ENCODE measurements around the gene UBE2H. TPM values are rescaled to one million over a fixed set of nuclear protein-coding genes. Genes with fewer than 3 reads are reported as not detected.

Gene UBE2H
- total and polyA plus RNA-seq, 10 of the 15 experiments (the other 5 are each of a cell fraction or from before 2014, with no cell fraction given): 15.6 to 75.5 (median 32.8) TPM

DNA sequence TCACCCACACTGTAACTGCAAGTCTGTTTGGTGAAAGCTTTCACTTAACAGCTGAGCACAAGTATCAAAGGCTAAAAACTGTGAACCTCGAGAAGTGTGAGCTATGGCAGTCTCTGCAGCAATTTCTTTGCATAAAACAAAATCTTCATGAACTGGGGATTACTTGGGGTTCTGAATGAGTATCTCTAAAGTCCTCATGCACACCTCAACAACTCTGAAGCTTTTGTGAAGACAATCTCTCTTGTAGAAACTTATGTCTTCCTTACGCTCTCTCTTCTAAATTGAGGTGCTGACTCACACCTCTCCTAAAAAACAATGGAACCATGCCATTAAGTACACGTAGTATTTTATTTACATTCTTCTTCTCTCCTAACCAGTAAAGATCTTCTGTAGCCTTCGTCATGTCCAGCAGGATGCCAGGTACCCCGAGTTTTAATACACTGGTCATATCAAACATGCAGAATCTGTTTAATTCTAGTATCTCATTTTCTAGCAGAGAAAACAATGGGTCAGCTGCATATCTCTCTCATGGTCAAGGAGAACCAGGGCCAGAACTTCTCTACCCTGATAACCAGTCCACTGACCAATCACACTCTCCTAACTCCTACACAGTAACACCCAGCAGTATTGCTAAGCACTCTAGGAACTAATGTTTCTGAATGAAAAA, 76.9 kb downstream of the UBE2H start:
- H4K20me1 ChIP-seq (ENCODE audit: control insufficient read depth, insufficient read depth): no peaks in the 10 kb centered on the region
- ChIA-PET CTCF (interaction anchor here (3.3 kb wide), 1 partner anchor 46 kb away, joined by 9 read pairs; no protein-coding TSS in a partner anchor), RAD21 (ENCODE audit: unreplicated experiment) (no interaction called here), SMC1A (ENCODE audit: uncharacterized antibody, unreplicated experiment) (interaction anchor here (1.0 kb wide), 1 partner anchor 12 kb away, joined by 3 read pairs; no protein-coding TSS in a partner anchor), POLR2A (no interaction called here)
- DNase-seq (ENCODE audit: low read depth, low spot score) (no peak), ATAC-seq (no peak), FAIRE-seq (peak; percentile 71)
- no peak overlapping the region for H3K27ac ChIP-seq (ENCODE audit: control insufficient read depth, insufficient read depth)
- no peaks in the 10 kb centered on the region for H3K4me1 ChIP-seq (ENCODE audit: control insufficient read depth, insufficient read depth, low read length)
- intact Hi-C loops (cut with micrococcal nuclease; ENCODE audit: unreplicated experiment): no loop called here
- H2AFZ ChIP-seq (ENCODE audit: control insufficient read depth, low read depth, low read length): no peak overlapping the region
- no TSS peak for BruUV-seq (replicated peaks)
- H3K36me3 ChIP-seq (ENCODE audit: control insufficient read depth in 2 of 2, insufficient read depth in 2 of 2, low read length in 1 of 2): peaks cover 0 to 5% of the 10 kb centered on the region in 2 experiments
- no peaks in the 10 kb centered on the region for H3K79me2 ChIP-seq (ENCODE audit: control insufficient read depth, insufficient read depth, low read length)
- H3K4me2 ChIP-seq (ENCODE audit: control insufficient read depth, insufficient read depth): no peak overlapping the region
- 77% methylated on average over 5 of the region's 5 CpGs for WGBS (ENCODE audit: insufficient coverage, insufficient replicate concordance, low lambda C conversion rate, missing lambda C conversion rate)
- no peaks in the 10 kb centered on the region for H3K27me3 ChIP-seq (replicated peaks in 1 of 2; ENCODE audit: control insufficient read depth in 2 of 2, insufficient read depth in 2 of 2, low read length in 1 of 2)
- TF ChIP-seq SMAD1 (IDR thresholded peaks at IDR 0.05; ENCODE audit: low read depth, partially characterized antibody) (no peak), MEF2A (IDR thresholded peaks at IDR 0.05; ENCODE audit: insufficient read depth, low read depth, low read length) (no peak), TCF12 (IDR thresholded peaks at IDR 0.05; ENCODE audit: low read depth, low read length) (no peak), BRCA1 (IDR thresholded peaks at IDR 0.05; ENCODE audit: low read depth, low read length) (no peak), RELA (IDR thresholded peaks at IDR 0.05; ENCODE audit: borderline replicate concordance, partially characterized antibody) (no peak), MEF2B (IDR thresholded peaks at IDR 0.05; ENCODE audit: partially characterized antibody, poor library complexity, severe bottlenecking) (no peak), FOS (IDR thresholded peaks at IDR 0.05; ENCODE audit: borderline replicate concordance, extremely low read depth, insufficient read length) (no peak), ZNF384 (IDR thresholded peaks at IDR 0.05; ENCODE audit: borderline replicate concordance, low read depth, low read length) (no peak), STAT1 (conservative IDR thresholded peaks at IDR 0.05) (no peak), CBX5 (IDR thresholded peaks at IDR 0.05; ENCODE audit: low read depth) (no peak), NR2C1 (IDR thresholded peaks at IDR 0.05) (no peak), SMARCA5 (IDR thresholded peaks at IDR 0.05) (no peak), RFX5 (IDR thresholded peaks at IDR 0.05; ENCODE audit: low read depth, low read length) (no peak), GABPA (IDR thresholded peaks at IDR 0.05; ENCODE audit: low read depth) (no peak), KLF5 (IDR thresholded peaks at IDR 0.05; ENCODE audit: partially characterized antibody) (no peak)
- TF ChIP-seq, protein P1, sequence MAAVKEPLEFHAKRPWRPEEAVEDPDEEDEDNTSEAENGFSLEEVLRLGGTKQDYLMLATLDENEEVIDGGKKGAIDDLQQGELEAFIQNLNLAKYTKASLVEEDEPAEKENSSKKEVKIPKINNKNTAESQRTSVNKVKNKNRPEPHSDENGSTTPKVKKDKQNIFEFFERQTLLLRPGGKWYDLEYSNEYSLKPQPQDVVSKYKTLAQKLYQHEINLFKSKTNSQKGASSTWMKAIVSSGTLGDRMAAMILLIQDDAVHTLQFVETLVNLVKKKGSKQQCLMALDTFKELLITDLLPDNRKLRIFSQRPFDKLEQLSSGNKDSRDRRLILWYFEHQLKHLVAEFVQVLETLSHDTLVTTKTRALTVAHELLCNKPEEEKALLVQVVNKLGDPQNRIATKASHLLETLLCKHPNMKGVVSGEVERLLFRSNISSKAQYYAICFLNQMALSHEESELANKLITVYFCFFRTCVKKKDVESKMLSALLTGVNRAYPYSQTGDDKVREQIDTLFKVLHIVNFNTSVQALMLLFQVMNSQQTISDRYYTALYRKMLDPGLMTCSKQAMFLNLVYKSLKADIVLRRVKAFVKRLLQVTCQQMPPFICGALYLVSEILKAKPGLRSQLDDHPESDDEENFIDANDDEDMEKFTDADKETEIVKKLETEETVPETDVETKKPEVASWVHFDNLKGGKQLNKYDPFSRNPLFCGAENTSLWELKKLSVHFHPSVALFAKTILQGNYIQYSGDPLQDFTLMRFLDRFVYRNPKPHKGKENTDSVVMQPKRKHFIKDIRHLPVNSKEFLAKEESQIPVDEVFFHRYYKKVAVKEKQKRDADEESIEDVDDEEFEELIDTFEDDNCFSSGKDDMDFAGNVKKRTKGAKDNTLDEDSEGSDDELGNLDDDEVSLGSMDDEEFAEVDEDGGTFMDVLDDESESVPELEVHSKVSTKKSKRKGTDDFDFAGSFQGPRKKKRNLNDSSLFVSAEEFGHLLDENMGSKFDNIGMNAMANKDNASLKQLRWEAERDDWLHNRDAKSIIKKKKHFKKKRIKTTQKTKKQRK (IDR thresholded peaks at IDR 0.05; ENCODE audit: low read depth, low read length): no peak
- TF ChIP-seq, protein P2, sequence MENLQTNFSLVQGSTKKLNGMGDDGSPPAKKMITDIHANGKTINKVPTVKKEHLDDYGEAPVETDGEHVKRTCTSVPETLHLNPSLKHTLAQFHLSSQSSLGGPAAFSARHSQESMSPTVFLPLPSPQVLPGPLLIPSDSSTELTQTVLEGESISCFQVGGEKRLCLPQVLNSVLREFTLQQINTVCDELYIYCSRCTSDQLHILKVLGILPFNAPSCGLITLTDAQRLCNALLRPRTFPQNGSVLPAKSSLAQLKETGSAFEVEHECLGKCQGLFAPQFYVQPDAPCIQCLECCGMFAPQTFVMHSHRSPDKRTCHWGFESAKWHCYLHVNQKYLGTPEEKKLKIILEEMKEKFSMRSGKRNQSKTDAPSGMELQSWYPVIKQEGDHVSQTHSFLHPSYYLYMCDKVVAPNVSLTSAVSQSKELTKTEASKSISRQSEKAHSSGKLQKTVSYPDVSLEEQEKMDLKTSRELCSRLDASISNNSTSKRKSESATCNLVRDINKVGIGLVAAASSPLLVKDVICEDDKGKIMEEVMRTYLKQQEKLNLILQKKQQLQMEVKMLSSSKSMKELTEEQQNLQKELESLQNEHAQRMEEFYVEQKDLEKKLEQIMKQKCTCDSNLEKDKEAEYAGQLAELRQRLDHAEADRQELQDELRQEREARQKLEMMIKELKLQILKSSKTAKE (IDR thresholded peaks at IDR 0.05; ENCODE audit: low read depth, poor library complexity, severe bottlenecking): no peak
- TF ChIP-seq, protein P3, sequence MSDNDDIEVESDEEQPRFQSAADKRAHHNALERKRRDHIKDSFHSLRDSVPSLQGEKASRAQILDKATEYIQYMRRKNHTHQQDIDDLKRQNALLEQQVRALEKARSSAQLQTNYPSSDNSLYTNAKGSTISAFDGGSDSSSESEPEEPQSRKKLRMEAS (IDR thresholded peaks at IDR 0.05; ENCODE audit: low read depth, low read length): no peak
- TF ChIP-seq, protein P4, sequence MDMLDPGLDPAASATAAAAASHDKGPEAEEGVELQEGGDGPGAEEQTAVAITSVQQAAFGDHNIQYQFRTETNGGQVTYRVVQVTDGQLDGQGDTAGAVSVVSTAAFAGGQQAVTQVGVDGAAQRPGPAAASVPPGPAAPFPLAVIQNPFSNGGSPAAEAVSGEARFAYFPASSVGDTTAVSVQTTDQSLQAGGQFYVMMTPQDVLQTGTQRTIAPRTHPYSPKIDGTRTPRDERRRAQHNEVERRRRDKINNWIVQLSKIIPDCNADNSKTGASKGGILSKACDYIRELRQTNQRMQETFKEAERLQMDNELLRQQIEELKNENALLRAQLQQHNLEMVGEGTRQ (IDR thresholded peaks at IDR 0.05; ENCODE audit: borderline replicate concordance, low read depth, low read length): no peak
- no peak overlapping the region for H3K4me3 ChIP-seq
- H3K9me3 ChIP-seq (replicated peaks; ENCODE audit: control insufficient read depth, insufficient read depth, low read length): no peaks in the 10 kb centered on the region
- in situ Hi-C loops (cut with MboI): no loop called here
- H3K9ac ChIP-seq (ENCODE audit: control insufficient read depth, insufficient read depth, low read length): no peak overlapping the region

Measured in GM12878 (cell line).